AG04450 (cell line): ENCODE data around the gene SEPTIN8. TPM values are rescaled to one million over a fixed set of nuclear protein-coding genes. Genes with fewer than 3 reads are reported as not detected.

ENCODE experiments used
- CTCF ChIA-PET: fragments of 300-600, 350-600 bp; formaldehyde crosslinking; extraction: SDS; loops from one replicate; lab custom pipeline; 2022; ENCODE audit warnings: antibody characterized with exemption, inconsistent platforms; lab: Charles Lee
- POLR2A ChIA-PET: fragments of 350-600 bp; formaldehyde crosslinking; extraction: SDS; loops from one replicate; lab custom pipeline; 2021; ENCODE audit warnings: antibody characterized with exemption, inconsistent platforms; lab: Yijun Ruan, JAX
- DNase-seq: peaks from one replicate; pipeline ENCODE4 v3.0.0-alpha.2; 2011; ENCODE audit warnings: low read depth, low spot score
- H3K27ac ChIP-seq: one replicate; pipeline ENCODE4 v1.5.1; 2012; ENCODE audit warnings: low read depth, low read length, control low read depth
- H3K27me3 ChIP-seq: one replicate; pipeline ENCODE4 v1.6.0; 2012; ENCODE audit warnings: low read length; ENCODE audit not compliant: control insufficient read depth, insufficient read depth
- H3K4me3 ChIP-seq: 2 replicates; pipeline ENCODE4 v1.5.1; 2011; ENCODE audit warnings: mild to moderate bottlenecking, low read depth, low read length, control low read depth
- H3K9me3 ChIP-seq: 2 replicates; pipeline ENCODE4 v1.5.1; 2012; ENCODE audit warnings: low read length; ENCODE audit not compliant: control insufficient read depth, insufficient read depth
- polyA plus RNA-seq: library from polyadenylated mRNA; depleted of rRNA; stranded (reverse); fragments of >200 nt; gene quantifications from 2 replicates; pipeline ENCODE4 v1.2.3, GENCODE V29; 2011
- TF ChIP-seq, protein P1 (sequence below): IDR thresholded peaks from 2 replicates; pipeline ENCODE4 v1.5.1; 2011; ENCODE audit warnings: low read depth, low read length, control low read depth, inconsistent platforms

Gene SEPTIN8
- polyA plus RNA-seq, 1 experiment = 62.4 TPM

- TF ChIP-seq, protein P1, sequence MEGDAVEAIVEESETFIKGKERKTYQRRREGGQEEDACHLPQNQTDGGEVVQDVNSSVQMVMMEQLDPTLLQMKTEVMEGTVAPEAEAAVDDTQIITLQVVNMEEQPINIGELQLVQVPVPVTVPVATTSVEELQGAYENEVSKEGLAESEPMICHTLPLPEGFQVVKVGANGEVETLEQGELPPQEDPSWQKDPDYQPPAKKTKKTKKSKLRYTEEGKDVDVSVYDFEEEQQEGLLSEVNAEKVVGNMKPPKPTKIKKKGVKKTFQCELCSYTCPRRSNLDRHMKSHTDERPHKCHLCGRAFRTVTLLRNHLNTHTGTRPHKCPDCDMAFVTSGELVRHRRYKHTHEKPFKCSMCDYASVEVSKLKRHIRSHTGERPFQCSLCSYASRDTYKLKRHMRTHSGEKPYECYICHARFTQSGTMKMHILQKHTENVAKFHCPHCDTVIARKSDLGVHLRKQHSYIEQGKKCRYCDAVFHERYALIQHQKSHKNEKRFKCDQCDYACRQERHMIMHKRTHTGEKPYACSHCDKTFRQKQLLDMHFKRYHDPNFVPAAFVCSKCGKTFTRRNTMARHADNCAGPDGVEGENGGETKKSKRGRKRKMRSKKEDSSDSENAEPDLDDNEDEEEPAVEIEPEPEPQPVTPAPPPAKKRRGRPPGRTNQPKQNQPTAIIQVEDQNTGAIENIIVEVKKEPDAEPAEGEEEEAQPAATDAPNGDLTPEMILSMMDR = no peak
- DNase-seq = no peak
- CTCF ChIA-PET = interaction anchor here (1.3 kb wide), 1 partner anchor 47 kb away, joined by 3 read pairs; no protein-coding TSS in a partner anchor
- POLR2A ChIA-PET = no interaction called here
- Histone ChIP-seq H3K27ac (no peak overlapping the region), H3K4me3 (no peak overlapping the region), H3K27me3 (no peaks in the 10 kb centered on the region), H3K9me3 (no peaks in the 10 kb centered on the region)
Observed at GRCh38 chr5:132773114-132773513, 3.9 kb downstream of the SEPTIN8 start.

GRCh38 chr5:132772291-132773070 is 4.6 kb downstream of the SEPTIN8 start:
- no peak for DNase-seq
- ChIA-PET CTCF (interaction anchor here (1.3 to 1.6 kb wide), 2 partner anchors 47 to 48 kb away, joined by 3 to 5 read pairs; no protein-coding TSS in a partner anchor), POLR2A (no interaction called here)
- Histone ChIP-seq H3K4me3 (no peak overlapping the region), H3K9me3 (no peaks in the 10 kb centered on the region), H3K27ac (no peak overlapping the region), H3K27me3 (no peaks in the 10 kb centered on the region)
- TF ChIP-seq, protein P1 = no peak

DNA sequence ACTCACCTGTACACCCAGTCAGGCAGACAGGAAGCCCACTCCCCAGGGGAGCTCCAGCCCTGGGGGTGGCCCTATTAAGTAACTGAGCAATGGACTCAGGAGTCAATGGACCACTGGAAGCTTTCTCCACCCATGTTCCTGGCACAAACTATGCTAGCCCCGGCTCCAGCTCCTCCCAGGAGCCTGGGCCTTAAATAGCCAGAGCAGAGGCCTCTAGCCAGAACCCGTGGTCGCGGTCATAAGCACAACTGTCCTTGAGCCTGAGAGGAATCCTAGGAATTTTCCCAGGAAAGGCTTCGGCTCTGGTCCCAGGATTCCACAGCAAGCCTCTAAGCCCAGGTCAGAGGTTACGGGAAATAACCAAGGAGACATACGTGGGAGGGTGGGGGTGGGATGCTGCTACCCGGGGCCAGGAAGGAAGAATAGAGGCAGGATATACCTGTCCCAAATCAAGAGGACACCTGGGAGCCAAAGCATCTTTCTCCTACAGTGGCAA is 5.5 kb downstream of the SEPTIN8 start:
- ChIA-PET POLR2A (no interaction called here), CTCF (interaction anchor here (1.2 to 1.6 kb wide), 2 partner anchors 17 to 49 kb away, joined by 3 to 5 read pairs; no protein-coding TSS in a partner anchor)
- Histone ChIP-seq H3K27ac (no peak overlapping the region), H3K4me3 (no peak overlapping the region), H3K9me3 (no peaks in the 10 kb centered on the region), H3K27me3 (no peaks in the 10 kb centered on the region)
- DNase-seq = peak; percentile 4
- TF ChIP-seq, protein P1 = no peak

DNA sequence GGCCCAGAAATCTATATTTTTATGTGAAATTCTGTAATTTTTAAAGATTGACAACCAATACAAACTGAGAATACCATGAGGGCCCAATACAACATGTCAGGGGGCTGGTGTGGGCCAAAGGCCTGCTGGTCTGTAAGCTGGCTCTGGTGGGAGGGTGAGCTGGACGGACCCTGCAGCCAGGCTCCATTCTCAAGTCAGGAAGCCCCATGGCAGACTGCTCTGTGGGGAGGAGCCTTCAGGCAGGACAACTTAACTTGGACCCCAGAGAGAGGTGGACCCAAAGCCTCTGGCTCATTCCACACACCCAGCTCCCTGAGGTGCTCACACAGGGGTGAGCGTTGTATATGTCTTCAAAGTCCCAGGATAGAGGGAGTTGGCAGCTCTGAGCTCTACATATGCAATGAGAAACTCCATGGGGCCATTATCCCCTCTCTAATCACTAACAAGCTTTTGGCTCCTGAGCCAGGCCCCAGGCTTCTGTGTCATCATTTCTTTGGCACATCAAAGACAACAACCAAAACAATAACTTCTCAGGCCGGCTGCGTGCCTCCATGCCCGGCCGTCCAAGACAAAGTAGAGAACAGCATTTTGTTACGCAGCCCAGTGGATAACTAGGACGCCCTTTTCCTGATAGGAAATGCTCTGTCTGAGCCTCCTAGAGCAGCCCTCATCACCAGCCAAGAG is 6.4 kb downstream of the SEPTIN8 start:
- TF ChIP-seq, protein P1 = no peak
- CTCF ChIA-PET = interaction anchor here (1.1 to 1.6 kb wide), 3 partner anchors 16 to 50 kb away, joined by 3 to 5 read pairs (median 4); no protein-coding TSS in a partner anchor
- Histone ChIP-seq H3K27ac (no peak overlapping the region), H3K4me3 (no peak overlapping the region), H3K27me3 (no peaks in the 10 kb centered on the region), H3K9me3 (no peaks in the 10 kb centered on the region)
- POLR2A ChIA-PET = no interaction called here
- DNase-seq = no peak
